ENCODE measurements around the gene TWNK. TPM values are rescaled to one million over a fixed set of nuclear protein-coding genes. Genes with fewer than 3 reads are reported as not detected.

Gene TWNK
- total and polyA plus RNA-seq, 10 donors: 5.6 to 9.9 (median 8.2) TPM

GRCh38 chr10:100970076-100970913, 17.0 kb upstream of the TWNK start:
- H3K4me3 ChIP-seq: peak overlapping the region in 6 of 8 donors; percentile 39 to 77 (median 47)
- H3K27me3 ChIP-seq (replicated peaks in 1 of 7): peaks cover 0 to 16% (median 0%) of the 10 kb centered on the region in 7 donors
- peaks cover 6 to 26% (median 16%) of the 10 kb centered on the region in 6 donors for H3K4me1 ChIP-seq
- TF ChIP-seq CTCF (IDR thresholded peaks at IDR 0.05 in 8 of 11, conservative IDR thresholded peaks at IDR 0.05 in 3 of 11) (no peak), POLR2AphosphoS5 (IDR thresholded peaks at IDR 0.05) (no peak), POLR2A (IDR thresholded peaks at IDR 0.05) (no peak)
- H3K9me3 ChIP-seq: no peaks in the 10 kb centered on the region
- peak; percentile 55 for DNase-seq
- no peak overlapping the region for H3K27ac ChIP-seq
- WGBS, 5 donors: 32 to 43% (median 41%) methylated on average over 11 to 13 of the region's 13 CpGs
- intact Hi-C loops (cut with DNase I; ENCODE audit: low total_unique reads): no loop called here
- peaks cover 0 to 19% (median 7%) of the 10 kb centered on the region in 6 donors for H3K36me3 ChIP-seq

GRCh38 chr10:100970914-100971811, 16.2 kb upstream of the TWNK start:
- H3K4me1 ChIP-seq: peaks cover 6 to 23% (median 16%) of the 10 kb centered on the region in 6 donors
- peaks cover 0 to 10% (median under 1%) of the 10 kb centered on the region in 6 donors for H3K36me3 ChIP-seq
- 79 to 86% (median 85%) methylated on average over 4 of the region's 4 CpGs for WGBS, 5 donors
- H3K9me3 ChIP-seq: no peaks in the 10 kb centered on the region
- intact Hi-C loops (cut with DNase I; ENCODE audit: low total_unique reads): no loop called here
- H3K27ac ChIP-seq: no peak overlapping the region
- peak; percentile 29 for DNase-seq
- H3K4me3 ChIP-seq: no peak overlapping the region
- TF ChIP-seq CTCF (IDR thresholded peaks at IDR 0.05 in 8 of 11, conservative IDR thresholded peaks at IDR 0.05 in 3 of 11) (no peak), POLR2A (IDR thresholded peaks at IDR 0.05) (no peak), POLR2AphosphoS5 (IDR thresholded peaks at IDR 0.05) (no peak)
- peaks cover 0 to 16% (median 0%) of the 10 kb centered on the region in 7 donors for H3K27me3 ChIP-seq (replicated peaks in 1 of 7)

GRCh38 chr10:100972115-100972903, 15.0 kb upstream of the TWNK start:
- no peak overlapping the region for H3K27ac ChIP-seq
- intact Hi-C loops (cut with DNase I; ENCODE audit: low total_unique reads): no loop called here
- no peak overlapping the region for H3K4me3 ChIP-seq
- TF ChIP-seq POLR2A (IDR thresholded peaks at IDR 0.05) (no peak), POLR2AphosphoS5 (IDR thresholded peaks at IDR 0.05) (no peak), CTCF (IDR thresholded peaks at IDR 0.05 in 8 of 11, conservative IDR thresholded peaks at IDR 0.05 in 3 of 11) (no peak)
- peaks cover 0 to 16% (median 0%) of the 10 kb centered on the region in 7 donors for H3K27me3 ChIP-seq (replicated peaks in 1 of 7)
- peak; percentile 50 for DNase-seq
- H3K36me3 ChIP-seq: no peaks in the 10 kb centered on the region
- no peaks in the 10 kb centered on the region for H3K9me3 ChIP-seq
- H3K4me1 ChIP-seq: peaks cover 6 to 23% (median 16%) of the 10 kb centered on the region in 6 donors
- WGBS, 5 donors: 76 to 85% (median 82%) methylated on average over 13 of the region's 13 CpGs
